Left ventricle myocardium inferior (tissue), 1 donor: ENCODE measurements around the gene NUBP1. TPM values are rescaled to one million over a fixed set of nuclear protein-coding genes. Genes with fewer than 3 reads are reported as not detected.

Experiments
- DNase-seq: peaks from one replicate; pipeline ENCODE4 v3.0.0-alpha.2; 2020
- H3K27ac ChIP-seq: fragments of 200-600 bp; replicated peaks from 2 replicates; pipeline ENCODE4 v1.8.0; 2021
- H3K27me3 ChIP-seq: fragments of 200-600 bp; 2 replicates; pipeline ENCODE4 v1.8.0; 2021; ENCODE audit warnings: low read depth
- H3K36me3 ChIP-seq: fragments of 200-600 bp; 2 replicates; pipeline ENCODE4 v1.8.0; 2021
- H3K4me1 ChIP-seq: fragments of 200-600 bp; 2 replicates; pipeline ENCODE4 v1.8.0; 2021
- H3K4me3 ChIP-seq: fragments of 200-600 bp; 2 replicates; pipeline ENCODE4 v1.8.0; 2021; ENCODE audit warnings: mild to moderate bottlenecking, moderate library complexity
- H3K9me3 ChIP-seq: fragments of 200-600 bp; replicated peaks from 2 replicates; pipeline ENCODE4 v1.8.0; 2021
- CTCF ChIP-seq: fragments of 200-600 bp; IDR thresholded peaks from 2 replicates; pipeline ENCODE4 v1.8.0; 2021; ENCODE audit warnings: antibody characterized with exemption, mild to moderate bottlenecking, borderline replicate concordance
- intact Hi-C: fragments of 100-400 bp; cut with micrococcal nuclease; formaldehyde crosslinking; loops from one replicate; pipeline ENCODE4 v1.11.0; 2022
- total RNA-seq: library from RNA; stranded (reverse); fragmentation: NEBNext Ultra II Directional; extraction: Animal tissue kit (Norgen Biotek cat#: 25700); gene quantifications from one replicate; pipeline ENCODE4 v1.2.1, GENCODE V29; 2021
- donor health status: DM: no; HTN: yes; CAD: no; lungs with severe emphysema.

The NUBP1 gene
- total RNA-seq, 1 donor from 2014 or later = 50.6 TPM

DNA sequence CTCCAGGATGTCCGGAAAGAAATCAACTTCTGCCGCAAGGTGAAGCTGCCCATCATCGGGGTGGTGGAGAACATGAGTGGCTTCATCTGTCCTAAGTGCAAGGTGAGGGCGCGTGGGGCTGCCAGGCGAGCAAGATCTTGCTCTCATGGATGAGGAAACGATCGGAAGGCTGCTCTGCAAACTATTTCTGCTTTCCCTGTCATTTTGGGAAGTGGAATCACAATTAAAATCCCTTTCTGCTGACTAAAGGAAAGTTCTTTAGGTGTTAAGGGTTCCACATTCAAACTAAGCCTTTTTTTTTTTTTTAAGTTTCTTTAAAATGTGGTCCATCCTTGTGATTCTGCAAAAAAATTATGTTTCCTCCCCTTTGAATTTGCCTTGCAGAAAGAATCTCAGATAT, 17.7 kb downstream of the NUBP1 start:
- Histone ChIP-seq H3K27me3 (no peaks in the 10 kb centered on the region), H3K36me3 (peaks cover 84% of the 10 kb centered on the region), H3K4me3 (no peak overlapping the region), H3K4me1 (peaks cover 26% of the 10 kb centered on the region), H3K9me3 (no peaks in the 10 kb centered on the region), H3K27ac (no peak overlapping the region)
- no peak for DNase-seq
- intact Hi-C loops = no loop called here
- TF ChIP-seq CTCF = no peak

DNA sequence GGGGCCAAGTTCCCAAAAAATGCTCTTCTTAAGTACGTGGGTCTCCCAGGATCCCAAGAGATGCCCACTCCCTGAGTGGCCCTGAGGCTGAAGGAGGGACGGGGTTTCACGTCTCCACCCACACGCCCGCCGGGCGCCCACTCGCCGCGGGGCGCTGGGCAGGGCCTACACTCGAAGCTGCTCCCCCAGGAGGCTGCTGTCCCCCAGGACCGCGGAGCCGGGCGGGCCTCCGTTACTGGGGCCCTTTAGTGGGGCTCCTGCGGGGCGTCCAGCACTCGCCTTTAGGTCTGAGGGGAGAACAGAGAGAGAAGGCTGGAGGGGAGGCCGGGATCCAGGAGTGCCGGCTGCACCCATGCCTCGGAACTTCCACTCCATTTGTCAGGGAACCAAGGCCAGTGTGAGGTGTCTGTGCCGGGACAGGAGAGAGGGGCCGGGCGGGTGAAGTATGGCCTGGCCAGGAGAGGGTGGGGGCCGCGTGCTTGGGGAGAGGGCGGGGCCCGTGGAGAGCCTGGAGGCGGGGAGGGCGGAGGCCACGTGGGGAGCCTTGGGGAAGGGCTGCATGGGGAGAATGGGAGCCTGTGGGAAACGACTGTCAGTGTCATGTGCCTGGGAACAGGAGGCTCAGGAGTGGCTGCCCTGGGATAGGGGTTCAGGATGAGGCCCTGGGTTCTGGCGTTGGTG, 18.8 kb downstream of the NUBP1 start:
- intact Hi-C loops = no loop called here

GRCh38 chr16:10763456-10763855, 19.8 kb downstream of the NUBP1 start:
- H3K36me3 ChIP-seq = peaks cover 66% of the 10 kb centered on the region
- H3K4me1 ChIP-seq = peaks cover 16% of the 10 kb centered on the region
- no peak overlapping the region for H3K4me3 ChIP-seq
- no peak for TF ChIP-seq CTCF
- H3K9me3 ChIP-seq = no peaks in the 10 kb centered on the region
- DNase-seq = no peak
- no peak overlapping the region for H3K27ac ChIP-seq
- intact Hi-C loops = no loop called here
- H3K27me3 ChIP-seq = no peaks in the 10 kb centered on the region

More for the DNA sequence above, 18.8 kb downstream of the NUBP1 start:
- H3K27me3 ChIP-seq = no peaks in the 10 kb centered on the region
- no peak overlapping the region for H3K27ac ChIP-seq
- no peaks in the 10 kb centered on the region for H3K9me3 ChIP-seq
- H3K36me3 ChIP-seq = peaks cover 73% of the 10 kb centered on the region
- DNase-seq = no peak
- H3K4me1 ChIP-seq = peaks cover 16% of the 10 kb centered on the region
- no peak for TF ChIP-seq CTCF
- H3K4me3 ChIP-seq = no peak overlapping the region

- Histone ChIP-seq H3K27ac (peak overlapping the region; percentile 14), H3K36me3 (peaks cover 58% of the 10 kb centered on the region)
- intact Hi-C loops = no loop called here
Observed at GRCh38 chr16:10765772-10766171, 22.1 kb downstream of the NUBP1 start.

GRCh38 chr16:10767127-10767526, 23.5 kb downstream of the NUBP1 start:
- H3K36me3 ChIP-seq = peaks cover 44% of the 10 kb centered on the region
- intact Hi-C loops = no loop called here
- DNase-seq = no peak
- no peaks in the 10 kb centered on the region for H3K27me3 ChIP-seq
- H3K27ac ChIP-seq = no peak overlapping the region
- no peak overlapping the region for H3K4me3 ChIP-seq
- no peak for TF ChIP-seq CTCF
- no peaks in the 10 kb centered on the region for H3K9me3 ChIP-seq
- H3K4me1 ChIP-seq = peaks cover 16% of the 10 kb centered on the region

More at GRCh38 chr16:10765772-10766171, 22.1 kb downstream of the NUBP1 start:
- peaks cover 16% of the 10 kb centered on the region for H3K4me1 ChIP-seq
- no peak for DNase-seq
- H3K4me3 ChIP-seq = no peak overlapping the region
- H3K9me3 ChIP-seq = no peaks in the 10 kb centered on the region
- no peak for TF ChIP-seq CTCF
- no peaks in the 10 kb centered on the region for H3K27me3 ChIP-seq
